Measurements from ENCODE around the gene ARHGAP26.
A peak's percentile ranks its signal among the peaks of the same experiment; 100 is the strongest.

ARHGAP26 gene

GRCh38 chr5:142831009-142831383 lies 60.8 kb downstream of the ARHGAP26 start:
- DNase-seq (ENCODE audit: low spot score) = no peak

- no peak for DNase-seq (ENCODE audit: low spot score)
These were observed 62.1 kb downstream of the ARHGAP26 start for GRCh38 chr5:142832263-142832662.

GRCh38 chr5:142833517-142834449 lies 63.6 kb downstream of the ARHGAP26 start:
- no peak for DNase-seq (ENCODE audit: low spot score)

- DNase-seq (ENCODE audit: low spot score) = no peak
These were observed 64.3 kb downstream of the ARHGAP26 start for GRCh38 chr5:142834504-142834903.

DNA sequence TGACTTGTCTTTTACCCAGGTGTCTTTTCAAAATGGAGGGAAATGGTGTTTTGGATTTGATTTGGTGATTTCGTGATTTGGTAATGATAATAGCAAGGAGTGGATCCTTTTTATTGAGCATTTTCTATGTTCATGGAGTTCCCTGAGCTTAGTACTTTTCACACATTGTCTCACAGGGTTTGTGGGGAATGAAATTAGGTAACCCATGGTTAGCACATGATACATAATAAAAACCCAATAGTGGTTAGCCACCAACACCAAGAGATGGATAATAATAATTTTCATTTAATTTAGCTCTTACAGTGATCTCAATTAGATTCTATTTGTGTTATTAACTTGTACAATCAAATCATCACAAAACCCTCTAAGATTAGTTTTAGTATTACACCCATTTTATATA lies 65.4 kb downstream of the ARHGAP26 start:
- no peak for DNase-seq (ENCODE audit: low spot score)

- DNase-seq (ENCODE audit: low spot score) = no peak
These were observed 65.9 kb downstream of the ARHGAP26 start for GRCh38 chr5:142836048-142836447.

- peak; percentile 70 for DNase-seq (ENCODE audit: low spot score)
These were observed 67.0 kb downstream of the ARHGAP26 start for GRCh38 chr5:142837081-142837725.

- no peak for DNase-seq (ENCODE audit: low spot score)
These were observed 68.7 kb downstream of the ARHGAP26 start for GRCh38 chr5:142838845-142839244.

DNA sequence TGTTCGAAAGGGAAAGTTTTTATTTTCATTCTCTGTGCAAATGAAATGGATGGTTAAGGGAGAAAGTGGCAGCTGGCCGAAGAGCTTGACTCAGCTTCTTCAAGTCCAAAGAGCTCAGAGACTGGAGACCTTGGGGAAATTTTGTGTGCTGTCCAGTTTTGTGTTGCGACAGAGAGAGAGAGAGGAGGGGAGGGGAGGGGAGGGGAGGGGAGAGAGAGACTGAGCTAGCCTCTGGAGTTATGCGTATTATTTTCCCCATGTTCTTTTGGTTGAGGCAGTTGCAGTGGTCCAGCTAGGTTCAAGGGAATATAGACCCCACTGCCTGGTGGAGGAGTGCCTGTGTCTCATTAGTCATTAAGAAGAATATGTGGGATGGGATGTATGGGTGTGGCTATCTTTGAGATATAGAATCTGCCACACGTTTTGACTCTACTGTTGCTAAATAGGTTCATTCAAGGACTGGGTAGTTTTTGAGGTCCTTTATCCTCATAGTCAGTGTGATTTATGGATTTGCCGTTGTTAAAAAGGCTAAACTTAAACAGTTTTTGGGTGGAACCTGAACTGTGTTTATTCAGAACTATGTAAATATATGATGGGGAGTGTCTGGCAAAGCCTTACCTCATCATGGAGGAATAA lies 69.7 kb downstream of the ARHGAP26 start:
- DNase-seq (ENCODE audit: low spot score) = peak; percentile 45

DNA sequence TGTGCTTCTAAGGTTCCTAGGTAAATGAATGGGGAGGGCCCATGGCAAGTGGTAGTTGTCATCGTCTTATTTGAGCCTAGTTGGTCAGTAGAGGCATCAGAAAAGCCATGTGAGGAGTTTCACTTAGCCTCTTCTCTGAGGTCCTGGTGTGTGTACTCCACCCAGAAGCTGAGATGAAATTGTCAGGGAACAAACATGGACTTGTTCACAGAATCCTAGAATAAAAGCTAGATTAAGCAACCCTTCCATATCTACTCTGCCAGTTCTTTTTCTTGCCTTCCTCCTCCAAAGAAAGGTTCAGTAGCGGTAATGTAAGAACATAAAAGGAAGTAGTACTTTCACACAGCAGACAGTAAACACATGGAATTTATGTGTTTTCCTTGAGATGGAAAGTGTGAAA lies 70.4 kb downstream of the ARHGAP26 start:
- DNase-seq (ENCODE audit: low spot score) = no peak

DNA sequence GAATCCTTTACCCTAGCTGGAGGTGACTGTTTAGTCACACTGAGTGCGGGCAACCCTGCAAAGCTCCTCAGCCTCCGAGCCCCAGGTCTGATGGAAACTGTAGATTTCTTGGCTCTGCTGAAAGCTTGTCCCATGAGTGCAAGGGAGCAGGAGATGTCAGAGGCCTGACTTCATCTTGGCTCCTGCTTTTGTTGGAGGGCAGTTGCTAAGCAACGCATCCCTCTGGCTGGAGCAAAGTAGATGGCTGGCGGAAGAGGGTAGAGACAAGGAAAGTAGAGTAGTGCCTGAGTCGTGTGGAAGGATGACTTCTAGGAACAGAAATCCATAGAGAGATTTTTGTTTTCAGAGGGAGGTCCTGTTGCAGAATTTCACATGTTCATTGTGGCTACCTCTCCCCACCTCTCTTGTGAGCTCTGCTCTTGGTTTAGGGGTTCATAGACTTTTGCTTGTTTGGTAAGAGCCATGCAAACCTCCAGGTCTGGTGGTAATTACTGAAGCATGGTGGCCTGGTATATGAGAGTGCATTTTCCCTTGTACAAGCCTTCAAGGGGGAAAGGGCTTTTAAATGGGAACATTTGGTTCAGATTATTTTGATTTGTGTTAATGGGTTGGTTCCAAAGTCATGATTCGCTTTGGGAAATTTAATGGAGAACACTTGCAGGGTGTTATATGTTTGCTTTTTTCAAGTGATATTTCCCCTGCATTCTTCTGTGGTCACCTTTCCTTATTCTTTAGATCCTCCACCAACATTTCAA lies 71.5 kb downstream of the ARHGAP26 start:
- peak; percentile 52 for DNase-seq (ENCODE audit: low spot score)

GRCh38 chr5:142842994-142843905 lies 73.1 kb downstream of the ARHGAP26 start:
- no peak for DNase-seq (ENCODE audit: low spot score)

DNA sequence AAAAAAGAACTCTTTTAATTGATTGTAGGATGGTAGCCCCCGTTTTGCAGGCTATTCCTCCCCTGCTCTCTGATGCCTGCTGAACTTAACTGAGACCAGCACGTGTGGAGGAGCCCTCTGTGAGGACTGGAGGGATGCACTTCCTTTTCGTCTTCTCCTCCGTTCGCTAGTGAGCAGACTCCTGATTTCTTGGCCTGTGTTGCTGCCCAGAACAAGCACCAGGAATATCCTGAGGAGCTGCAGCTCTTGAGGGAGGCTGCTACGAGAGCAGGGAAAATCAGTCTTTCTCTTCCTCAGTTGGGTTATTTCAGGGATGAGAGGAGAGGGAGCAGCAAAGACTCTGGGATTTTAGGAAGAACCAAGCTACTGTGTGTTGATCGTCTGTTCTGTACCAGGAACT lies 74.7 kb downstream of the ARHGAP26 start:
- no peak for DNase-seq (ENCODE audit: low spot score)

DNA sequence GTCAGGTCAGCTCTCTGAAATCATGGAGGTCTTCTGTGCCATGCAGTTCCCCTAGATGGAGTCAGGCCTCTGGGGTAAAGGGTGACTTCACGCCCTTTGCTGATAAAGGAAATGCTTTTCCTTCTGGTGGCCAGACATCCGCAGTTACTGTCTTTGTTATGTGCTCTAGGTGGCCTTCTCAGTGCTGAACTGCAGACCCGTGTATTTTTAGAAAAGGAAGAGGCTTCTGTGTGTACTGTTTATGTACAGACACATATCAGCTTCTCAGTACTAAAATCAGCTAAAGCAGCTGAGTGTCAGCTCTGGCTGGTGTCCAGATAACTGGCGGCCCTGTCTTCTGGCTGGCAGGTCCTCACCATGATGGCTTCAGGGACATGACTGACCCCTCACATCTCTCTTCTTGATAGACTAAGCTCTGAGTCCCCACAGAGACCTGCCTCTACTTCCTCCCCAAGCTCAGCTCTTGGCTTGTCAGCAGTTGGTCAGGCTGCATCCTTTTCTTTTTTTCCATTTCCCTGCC lies 75.3 kb downstream of the ARHGAP26 start:
- DNase-seq (ENCODE audit: low spot score) = peak; percentile 45

GRCh38 chr5:142845954-142846398 lies 75.8 kb downstream of the ARHGAP26 start:
- DNase-seq (ENCODE audit: low spot score) = no peak

- DNase-seq (ENCODE audit: low spot score) = peak; percentile 44
These were observed 76.2 kb downstream of the ARHGAP26 start for GRCh38 chr5:142846406-142846805.

DNA sequence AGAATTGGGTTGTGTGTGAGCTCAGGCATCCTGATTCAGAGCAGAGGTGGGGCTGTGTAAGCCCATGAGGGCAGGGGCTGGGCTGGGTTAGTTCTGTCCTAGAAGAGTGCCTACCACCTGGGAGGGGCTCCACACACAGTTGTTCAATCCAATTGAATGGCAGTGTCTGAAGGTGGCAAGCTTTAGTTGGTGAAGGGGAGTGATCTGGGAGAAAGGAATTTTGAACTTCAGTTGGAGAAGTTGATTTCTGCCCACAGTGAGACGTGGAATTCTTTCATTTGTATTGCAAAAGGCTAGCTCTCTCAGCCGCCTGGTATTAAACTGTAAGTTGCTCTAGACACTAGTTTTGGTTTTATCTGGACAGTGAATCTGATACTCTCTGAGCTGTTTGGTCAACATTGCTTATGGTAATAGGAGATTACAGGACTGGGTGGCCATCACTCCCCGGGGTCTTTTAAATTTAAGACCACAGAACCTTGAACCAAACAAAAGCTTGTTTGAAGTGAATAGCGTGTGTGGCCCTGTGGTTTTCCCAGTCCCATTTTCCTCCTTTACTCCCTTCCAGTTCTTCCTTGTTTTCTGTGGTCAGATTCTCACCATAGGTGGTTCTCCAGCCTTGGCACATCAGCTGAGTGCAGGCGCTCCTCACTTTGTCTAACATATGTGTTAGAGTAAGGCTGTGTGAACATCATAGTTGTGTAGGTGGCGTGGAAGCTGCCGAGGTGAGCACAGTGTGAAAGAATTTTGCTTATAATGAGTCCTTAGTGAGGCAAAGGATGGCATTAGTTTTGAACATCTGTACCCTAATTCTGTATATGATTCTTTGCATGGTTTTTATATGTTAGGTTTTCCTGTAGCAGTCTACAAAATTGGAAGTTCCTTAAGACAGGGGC lies 78.0 kb downstream of the ARHGAP26 start:
- DNase-seq (ENCODE audit: low spot score) = no peak

GRCh38 chr5:142849466-142849865 lies 79.3 kb downstream of the ARHGAP26 start:
- no peak for DNase-seq (ENCODE audit: low spot score)

DNA sequence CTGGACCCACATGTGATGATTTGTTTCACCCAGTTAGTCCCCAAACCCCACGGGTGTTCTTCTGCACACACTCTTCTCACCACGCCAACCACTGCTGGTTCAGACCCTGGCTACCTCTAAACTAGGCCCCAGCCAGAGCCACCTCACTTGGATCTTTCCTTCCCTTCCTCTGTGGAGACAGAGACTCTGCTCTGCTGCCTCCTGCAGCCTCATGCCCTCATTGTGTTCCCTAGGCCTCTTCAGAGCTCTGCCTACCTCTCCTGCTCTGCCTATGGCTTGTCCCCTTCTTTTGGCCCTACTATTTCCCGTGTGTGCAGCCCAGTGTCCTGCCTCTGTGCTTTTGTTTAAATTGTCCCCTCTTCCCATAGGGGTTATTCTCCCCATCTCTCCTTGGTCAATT lies 79.7 kb downstream of the ARHGAP26 start:
- DNase-seq (ENCODE audit: low spot score) = no peak

GRCh38 chr5:142851731-142852130 lies 81.6 kb downstream of the ARHGAP26 start:
- no peak for DNase-seq (ENCODE audit: low spot score)
